ENCODE measurements around the gene RGS6. TPM values are rescaled to one million over a fixed set of nuclear protein-coding genes. Genes with fewer than 3 reads are reported as not detected.

The RGS6 gene
- total RNA-seq, 1 donor from 2014 or later, result 5.1 TPM

- DNase-seq (ENCODE audit: low spot score, unreplicated experiment), result no peak
- Mint-ChIP-seq H3K9me3 (ENCODE audit: low read depth) (no peaks in the 10 kb centered on the region), H3K4me3 (ENCODE audit: low read depth) (no peak overlapping the region), H3K36me3 (ENCODE audit: insufficient read depth) (no peaks in the 10 kb centered on the region), H3K27ac (no peak overlapping the region), H3K27me3 (peaks cover 4% of the 10 kb centered on the region), H3K4me1 (ENCODE audit: low read depth) (no peaks in the 10 kb centered on the region)
- no peak for TF ChIP-seq CTCF (IDR thresholded peaks at IDR 0.05; ENCODE audit: unreplicated experiment)
Measured at GRCh38 chr14:72517736-72518135, 585.5 kb downstream of the RGS6 start.

GRCh38 chr14:72518809-72519377 lies 586.7 kb downstream of the RGS6 start:
- no peaks in the 10 kb centered on the region for H3K9me3 Mint-ChIP-seq (ENCODE audit: low read depth)
- no peak overlapping the region for H3K4me3 Mint-ChIP-seq (ENCODE audit: low read depth)
- no peaks in the 10 kb centered on the region for H3K36me3 Mint-ChIP-seq (ENCODE audit: insufficient read depth)
- no peak for DNase-seq (ENCODE audit: low spot score, unreplicated experiment)
- TF ChIP-seq CTCF (IDR thresholded peaks at IDR 0.05; ENCODE audit: unreplicated experiment), result no peak
- H3K4me1 Mint-ChIP-seq (ENCODE audit: low read depth), result no peaks in the 10 kb centered on the region
- no peaks in the 10 kb centered on the region for H3K27me3 Mint-ChIP-seq
- no peak overlapping the region for H3K27ac Mint-ChIP-seq

- H3K4me1 Mint-ChIP-seq (ENCODE audit: low read depth), result no peaks in the 10 kb centered on the region
- no peaks in the 10 kb centered on the region for H3K27me3 Mint-ChIP-seq
- H3K9me3 Mint-ChIP-seq (ENCODE audit: low read depth), result no peaks in the 10 kb centered on the region
- DNase-seq (ENCODE audit: low spot score, unreplicated experiment), result no peak
- no peak overlapping the region for H3K27ac Mint-ChIP-seq
- TF ChIP-seq CTCF (IDR thresholded peaks at IDR 0.05; ENCODE audit: unreplicated experiment), result no peak
- H3K4me3 Mint-ChIP-seq (ENCODE audit: low read depth), result no peak overlapping the region
- no peaks in the 10 kb centered on the region for H3K36me3 Mint-ChIP-seq (ENCODE audit: insufficient read depth)
Measured at GRCh38 chr14:72519543-72519942, 587.3 kb downstream of the RGS6 start.

DNA sequence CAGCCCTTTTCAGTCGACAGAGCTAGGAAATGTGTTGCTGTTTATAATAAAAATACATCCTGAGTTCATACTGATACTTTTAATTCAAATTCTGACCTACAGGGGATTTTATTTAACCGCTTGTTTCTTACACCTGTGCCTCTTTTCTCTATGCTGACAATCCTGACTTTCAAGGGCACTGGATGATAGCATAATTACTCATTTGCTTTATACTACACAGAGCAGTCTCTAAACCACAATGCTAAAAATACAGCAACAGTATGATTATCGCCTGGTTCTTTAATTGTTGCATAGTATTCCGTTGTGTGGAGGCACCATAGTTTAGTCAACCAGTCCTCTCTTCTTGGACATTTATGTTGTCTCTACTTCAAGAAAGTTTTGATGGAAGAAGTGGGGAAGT lies 588.8 kb downstream of the RGS6 start:
- TF ChIP-seq CTCF (IDR thresholded peaks at IDR 0.05; ENCODE audit: unreplicated experiment), result no peak
- Mint-ChIP-seq H3K9me3 (ENCODE audit: low read depth) (no peaks in the 10 kb centered on the region), H3K4me3 (ENCODE audit: low read depth) (no peak overlapping the region), H3K27me3 (peaks cover 3% of the 10 kb centered on the region), H3K36me3 (ENCODE audit: insufficient read depth) (no peaks in the 10 kb centered on the region), H3K27ac (no peak overlapping the region), H3K4me1 (ENCODE audit: low read depth) (no peaks in the 10 kb centered on the region)
- no peak for DNase-seq (ENCODE audit: low spot score, unreplicated experiment)

- no peak for DNase-seq (ENCODE audit: low spot score, unreplicated experiment)
- Mint-ChIP-seq H3K4me3 (ENCODE audit: low read depth) (no peak overlapping the region), H3K27me3 (peaks cover 3% of the 10 kb centered on the region), H3K27ac (no peak overlapping the region), H3K4me1 (ENCODE audit: low read depth) (no peaks in the 10 kb centered on the region), H3K36me3 (ENCODE audit: insufficient read depth) (no peaks in the 10 kb centered on the region), H3K9me3 (ENCODE audit: low read depth) (no peaks in the 10 kb centered on the region)
- TF ChIP-seq CTCF (IDR thresholded peaks at IDR 0.05; ENCODE audit: unreplicated experiment), result no peak
Measured at GRCh38 chr14:72521968-72522741, 589.9 kb downstream of the RGS6 start.

Measured in progenitor cell of endocrine pancreas (in vitro differentiated cells).